ENCODE data around the gene CSTF1.
"Not testable (repeated sequence)": the region's sequence is repeated elsewhere in the genome, so short reads cannot be mapped to it uniquely, and the experiment has no call there.

CSTF1 gene

DNA sequence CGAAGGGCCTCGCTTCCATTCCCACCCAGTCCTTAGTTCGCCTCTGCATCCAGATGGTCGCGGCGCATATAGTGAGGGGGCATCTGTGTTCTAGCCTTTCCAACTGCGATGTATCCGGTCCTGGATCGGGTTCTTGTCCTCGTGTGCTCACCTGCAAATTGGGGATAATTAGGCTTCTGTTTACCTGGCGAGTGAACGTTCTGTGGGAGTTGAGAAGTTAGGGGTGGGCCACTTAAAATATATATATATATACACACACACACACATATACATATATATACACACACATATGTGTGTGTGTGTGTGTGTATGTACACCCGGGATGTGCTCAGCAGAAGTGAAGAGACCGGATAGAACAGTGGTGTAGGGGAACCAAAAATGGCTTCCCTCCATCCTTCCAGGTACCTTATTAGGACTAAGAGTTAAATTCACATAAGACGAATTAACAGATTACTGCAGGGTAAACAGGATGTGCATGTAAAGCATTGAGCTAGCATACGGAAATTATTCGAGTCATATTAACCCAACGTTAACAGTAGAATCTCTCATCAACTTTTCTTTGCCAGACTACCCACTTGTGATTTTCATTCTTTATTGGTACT lies 537 bp downstream of the CSTF1 start:
- no peak for DNase-seq (ENCODE audit: insufficient read length, low spot score)
- TF ChIP-seq POLR2A (IDR thresholded peaks at IDR 0.05; ENCODE audit: low read depth, low read length) (0 out of 2 replicates have a peak, but pooled peaks have one; percentile 15), POLR2AphosphoS5 (IDR thresholded peaks at IDR 0.05; ENCODE audit: low read depth, low read length) (no peak; the same call in 1 of the 2 replicates), POU2F2 (IDR thresholded peaks at IDR 0.05; ENCODE audit: low read depth, low read length) (no peak), SPI1 (IDR thresholded peaks at IDR 0.05; ENCODE audit: low read depth, low read length) (no peak)
- no peak for FAIRE-seq

GRCh38 chr20:56393653-56394052 lies 1.2 kb downstream of the CSTF1 start:
- no peak for TF ChIP-seq POLR2AphosphoS5 (IDR thresholded peaks at IDR 0.05; ENCODE audit: low read depth, low read length)
- no peak for TF ChIP-seq POU2F2 (IDR thresholded peaks at IDR 0.05; ENCODE audit: low read depth, low read length)
- no peak for TF ChIP-seq TAF1 (IDR thresholded peaks at IDR 0.05; ENCODE audit: low read depth, low read length)
- no peak for TF ChIP-seq PAX5 (IDR thresholded peaks at IDR 0.05; ENCODE audit: insufficient read depth, low read length, severe bottlenecking)
- TF ChIP-seq POLR2A (IDR thresholded peaks at IDR 0.05; ENCODE audit: low read depth, low read length), result no peak
- TF ChIP-seq SPI1 (IDR thresholded peaks at IDR 0.05; ENCODE audit: low read depth, low read length), result no peak
- DNase-seq (ENCODE audit: insufficient read length, low spot score), result no peak
- FAIRE-seq, result no peak

DNA sequence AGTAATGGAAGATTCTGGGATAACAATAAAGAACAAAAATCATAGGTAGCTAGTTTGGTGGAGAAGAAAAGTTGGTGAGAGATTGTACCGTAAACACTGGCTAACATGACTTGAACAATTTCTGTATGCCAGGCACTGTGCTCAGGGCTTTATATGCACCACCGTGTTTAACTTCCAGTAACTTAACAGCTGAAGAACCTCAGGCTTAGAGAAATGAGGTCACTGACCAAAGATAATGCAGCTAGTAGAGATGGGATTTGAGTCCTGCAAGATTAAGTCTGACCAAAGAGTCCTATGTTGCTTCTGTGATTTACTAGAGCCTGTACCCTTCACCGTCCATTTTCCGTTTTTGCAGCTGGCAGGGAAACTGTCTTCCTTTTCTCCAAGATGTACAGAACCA lies 2.7 kb downstream of the CSTF1 start:
- no peak for TF ChIP-seq PAX5 (IDR thresholded peaks at IDR 0.05; ENCODE audit: insufficient read depth, low read length, severe bottlenecking)
- no peak for TF ChIP-seq POLR2AphosphoS5 (IDR thresholded peaks at IDR 0.05; ENCODE audit: low read depth, low read length)
- TF ChIP-seq SPI1 (IDR thresholded peaks at IDR 0.05; ENCODE audit: low read depth, low read length), result no peak
- no peak for TF ChIP-seq TAF1 (IDR thresholded peaks at IDR 0.05; ENCODE audit: low read depth, low read length)
- no peak for TF ChIP-seq POLR2A (IDR thresholded peaks at IDR 0.05; ENCODE audit: low read depth, low read length)
- no peak for TF ChIP-seq POU2F2 (IDR thresholded peaks at IDR 0.05; ENCODE audit: low read depth, low read length)
- FAIRE-seq (no peak), DNase-seq (ENCODE audit: insufficient read length, low spot score) (no peak)

GRCh38 chr20:56400001-56400640 lies 7.7 kb downstream of the CSTF1 start:
- FAIRE-seq (peak; percentile 69), DNase-seq (ENCODE audit: insufficient read length, low spot score) (no peak)
- TF ChIP-seq POLR2AphosphoS5 (IDR thresholded peaks at IDR 0.05; ENCODE audit: low read depth, low read length) (no peak), POLR2A (IDR thresholded peaks at IDR 0.05; ENCODE audit: low read depth, low read length) (no peak), SPI1 (IDR thresholded peaks at IDR 0.05; ENCODE audit: low read depth, low read length) (no peak), PAX5 (IDR thresholded peaks at IDR 0.05; ENCODE audit: insufficient read depth, low read length, severe bottlenecking) (no peak), TAF1 (IDR thresholded peaks at IDR 0.05; ENCODE audit: low read depth, low read length) (no peak), POU2F2 (IDR thresholded peaks at IDR 0.05; ENCODE audit: low read depth, low read length) (no peak)

DNA sequence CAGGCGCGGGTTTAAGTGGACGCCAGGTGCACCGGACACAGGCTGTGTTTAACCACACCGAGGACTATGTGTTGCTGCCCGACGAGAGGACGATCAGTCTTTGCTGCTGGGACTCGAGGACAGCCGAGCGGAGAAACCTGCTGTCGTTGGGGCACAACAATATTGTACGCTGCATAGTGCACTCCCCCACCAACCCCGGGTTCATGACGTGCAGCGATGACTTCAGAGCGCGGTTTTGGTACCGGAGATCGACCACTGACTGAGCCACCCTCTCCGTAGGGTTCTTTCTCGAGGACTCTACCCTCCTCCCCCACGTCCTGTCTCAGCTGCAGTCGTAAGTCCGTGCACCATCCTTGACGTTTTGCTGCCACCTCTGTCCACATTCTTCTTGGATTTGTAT lies 11.0 kb downstream of the CSTF1 start:
- TF ChIP-seq SPI1 (IDR thresholded peaks at IDR 0.05; ENCODE audit: low read depth, low read length) (no peak), POLR2A (IDR thresholded peaks at IDR 0.05; ENCODE audit: low read depth, low read length) (no peak), PAX5 (IDR thresholded peaks at IDR 0.05; ENCODE audit: insufficient read depth, low read length, severe bottlenecking) (no peak), POLR2AphosphoS5 (IDR thresholded peaks at IDR 0.05; ENCODE audit: low read depth, low read length) (no peak), POU2F2 (IDR thresholded peaks at IDR 0.05; ENCODE audit: low read depth, low read length) (no peak), TAF1 (IDR thresholded peaks at IDR 0.05; ENCODE audit: low read depth, low read length) (no peak)
- no peak for FAIRE-seq

DNA sequence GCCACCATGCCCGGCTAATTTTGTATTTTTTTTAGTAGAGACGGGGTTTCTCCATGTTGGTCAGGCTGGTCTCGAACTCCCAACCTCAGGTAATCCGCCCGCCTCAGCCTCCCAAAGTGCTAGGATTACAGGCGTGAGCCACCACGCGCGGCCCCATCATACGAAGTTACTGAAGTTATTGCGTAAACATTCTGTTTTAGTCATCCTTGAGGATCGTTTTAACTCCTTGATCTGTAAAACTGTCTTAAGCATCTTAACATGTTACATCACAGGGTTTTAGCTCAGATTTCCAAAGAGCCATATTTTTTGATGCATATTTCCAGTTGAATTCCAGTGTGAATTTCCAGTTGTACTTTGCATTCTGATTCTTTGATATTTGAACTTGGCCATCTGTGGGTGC lies 12.9 kb downstream of the CSTF1 start:
- DNase-seq (ENCODE audit: insufficient read length, low spot score); FAIRE-seq: not testable (repeated sequence)

More for the DNA sequence above, 11.0 kb downstream of the CSTF1 start:
- no peak for DNase-seq (ENCODE audit: insufficient read length, low spot score)

- FAIRE-seq, result no peak
- no peak for TF ChIP-seq TAF1 (IDR thresholded peaks at IDR 0.05; ENCODE audit: low read depth, low read length)
- TF ChIP-seq PAX5 (IDR thresholded peaks at IDR 0.05; ENCODE audit: insufficient read depth, low read length, severe bottlenecking), result no peak
- no peak for TF ChIP-seq POU2F2 (IDR thresholded peaks at IDR 0.05; ENCODE audit: low read depth, low read length)
- no peak for TF ChIP-seq SPI1 (IDR thresholded peaks at IDR 0.05; ENCODE audit: low read depth, low read length)
- TF ChIP-seq POLR2AphosphoS5 (IDR thresholded peaks at IDR 0.05; ENCODE audit: low read depth, low read length), result no peak
- TF ChIP-seq POLR2A (IDR thresholded peaks at IDR 0.05; ENCODE audit: low read depth, low read length), result no peak
- no peak for DNase-seq (ENCODE audit: insufficient read length, low spot score)
Measured at GRCh38 chr20:56406910-56407309, 14.5 kb downstream of the CSTF1 start.

- DNase-seq (ENCODE audit: insufficient read length, low spot score) (no peak), FAIRE-seq (no peak)
- TF ChIP-seq POLR2A (IDR thresholded peaks at IDR 0.05; ENCODE audit: low read depth, low read length), result no peak
- TF ChIP-seq PAX5 (IDR thresholded peaks at IDR 0.05; ENCODE audit: insufficient read depth, low read length, severe bottlenecking), result no peak
- no peak for TF ChIP-seq TAF1 (IDR thresholded peaks at IDR 0.05; ENCODE audit: low read depth, low read length)
- TF ChIP-seq POLR2AphosphoS5 (IDR thresholded peaks at IDR 0.05; ENCODE audit: low read depth, low read length), result no peak
- no peak for TF ChIP-seq POU2F2 (IDR thresholded peaks at IDR 0.05; ENCODE audit: low read depth, low read length)
- no peak for TF ChIP-seq SPI1 (IDR thresholded peaks at IDR 0.05; ENCODE audit: low read depth, low read length)
Measured at GRCh38 chr20:56409521-56409920, 17.1 kb downstream of the CSTF1 start.

DNA sequence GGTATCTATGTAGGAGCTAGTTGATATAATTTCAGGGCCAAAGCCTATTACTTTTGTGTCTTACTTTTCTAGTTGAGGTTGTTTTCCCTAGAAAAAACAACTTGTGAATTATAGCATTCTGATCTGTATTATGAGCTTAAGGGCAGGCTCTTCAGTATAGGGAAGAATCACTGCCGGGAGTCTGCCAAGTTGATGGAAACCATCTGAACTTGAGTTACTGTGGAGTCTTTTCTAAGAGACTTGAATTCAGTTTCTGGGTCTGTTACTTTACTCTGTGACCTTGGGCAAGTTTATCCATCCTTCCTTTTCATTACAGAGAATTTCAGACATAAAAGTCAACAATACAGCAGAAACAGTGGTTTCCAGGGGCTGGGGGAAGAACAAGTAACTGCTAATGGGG lies 17.5 kb downstream of the CSTF1 start:
- DNase-seq (ENCODE audit: insufficient read length, low spot score) (no peak), FAIRE-seq (no peak)
- TF ChIP-seq POLR2AphosphoS5 (IDR thresholded peaks at IDR 0.05; ENCODE audit: low read depth, low read length) (no peak), TAF1 (IDR thresholded peaks at IDR 0.05; ENCODE audit: low read depth, low read length) (no peak), SPI1 (IDR thresholded peaks at IDR 0.05; ENCODE audit: low read depth, low read length) (no peak), POLR2A (IDR thresholded peaks at IDR 0.05; ENCODE audit: low read depth, low read length) (no peak), PAX5 (IDR thresholded peaks at IDR 0.05; ENCODE audit: insufficient read depth, low read length, severe bottlenecking) (no peak), POU2F2 (IDR thresholded peaks at IDR 0.05; ENCODE audit: low read depth, low read length) (no peak)

DNA sequence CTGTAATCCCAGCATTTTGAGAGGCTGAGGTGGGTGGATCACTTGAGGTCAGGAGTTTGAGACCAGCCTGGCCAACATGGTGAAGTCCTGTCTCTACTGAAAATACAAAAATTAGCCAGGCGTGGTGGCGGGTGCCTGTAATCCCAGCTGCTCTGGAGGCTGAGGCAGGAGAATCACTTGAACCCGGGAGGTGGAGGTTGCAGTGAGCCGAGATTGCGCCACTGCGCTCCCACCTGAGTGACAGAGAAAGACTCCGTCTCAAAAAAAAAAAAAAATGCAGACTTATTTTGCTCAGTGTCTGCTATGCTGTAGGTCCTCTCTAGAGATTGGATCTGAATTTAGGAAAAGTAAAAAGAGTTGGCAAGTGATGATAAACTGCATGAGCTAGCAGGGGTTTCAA lies 18.8 kb downstream of the CSTF1 start:
- FAIRE-seq, result not testable (repeated sequence)

More for the DNA sequence above, 18.8 kb downstream of the CSTF1 start:
- DNase-seq (ENCODE audit: insufficient read length, low spot score), result not testable (repeated sequence)
